ENCODE results near the gene FHL2.

Gene FHL2

GRCh38 chr2:105358593-105358992 is 40.3 kb downstream of the FHL2 start:
- Histone ChIP-seq H3K27me3 (ENCODE audit: control insufficient read depth in 1 of 2, insufficient read depth in 1 of 2, low read length in 2 of 2) (no peaks in the 10 kb centered on the region), H3K4me1 (ENCODE audit: control insufficient read depth, insufficient read depth, low read depth, low read length) (peaks cover 8% of the 10 kb centered on the region), H2AFZ (ENCODE audit: low read depth, low read length) (no peak overlapping the region), H3K14ac (ENCODE audit: low read length in 2 of 2) (no peak overlapping the region), H3K79me1 (replicated peaks; ENCODE audit: low read length, poor library complexity, severe bottlenecking) (peaks cover 8% of the 10 kb centered on the region), H2BK120ac (ENCODE audit: low read depth, low read length) (no peak overlapping the region), H2BK12ac (ENCODE audit: low read length in 2 of 2) (no peak overlapping the region), H4K8ac (ENCODE audit: low read length) (no peak overlapping the region), H3K27ac (ENCODE audit: low read length, poor library complexity, severe bottlenecking) (no peak overlapping the region), H2AK5ac (ENCODE audit: low read length, severe bottlenecking) (no peak overlapping the region), H3K23ac (ENCODE audit: low read length in 2 of 2) (no peak overlapping the region), H3K18ac (ENCODE audit: low read depth in 1 of 2, low read length in 2 of 2) (no peak overlapping the region), H2BK5ac (ENCODE audit: low read depth, low read length, poor library complexity, severe bottlenecking) (no peak overlapping the region), H3K36me3 (ENCODE audit: control insufficient read depth in 1 of 2, insufficient read depth in 2 of 2, low read depth in 1 of 2, low read length in 2 of 2) (peaks cover 32 to 83% of the 10 kb centered on the region in 2 experiments), H3K4me2 (ENCODE audit: low read length, poor library complexity, severe bottlenecking) (no peak overlapping the region), H3K9me3 (ENCODE audit: control insufficient read depth, low read length) (no peaks in the 10 kb centered on the region), H3K4ac (ENCODE audit: low read depth in 1 of 2, low read length in 2 of 2) (no peak overlapping the region), H3K4me3 (ENCODE audit: insufficient read depth in 1 of 2, low read depth in 1 of 2, low read length in 2 of 2) (no peak overlapping the region), H4K91ac (ENCODE audit: low read length) (no peak overlapping the region), H3K9ac (ENCODE audit: low read length) (no peak overlapping the region), H2BK15ac (ENCODE audit: low read depth, poor library complexity, severe bottlenecking) (no peak overlapping the region)
- DNase-seq: no peak
- 98% methylated on average over 6 of the region's 6 CpGs for WGBS

DNA sequence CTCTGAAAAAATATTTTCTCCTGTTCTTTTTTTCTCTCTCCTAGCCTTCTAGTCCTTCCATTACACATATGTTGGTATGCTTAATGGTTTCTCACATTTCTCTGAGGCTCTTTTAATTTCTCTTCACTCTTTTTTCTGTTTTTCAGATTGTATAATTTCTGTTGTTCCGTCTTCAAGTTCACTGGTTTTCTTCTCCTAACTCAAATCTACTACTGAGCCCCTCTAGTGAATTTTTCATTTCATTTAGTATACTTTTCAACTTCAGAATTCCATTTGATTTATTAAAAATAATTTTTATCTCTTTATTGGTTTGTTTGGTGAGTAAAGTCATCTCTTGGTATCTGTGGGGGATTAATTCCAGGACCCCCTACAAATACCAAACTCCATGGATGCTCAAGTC is 41.7 kb downstream of the FHL2 start:
- no peak overlapping the region for H2BK5ac ChIP-seq (ENCODE audit: low read depth, low read length, poor library complexity, severe bottlenecking)
- H3K9me3 ChIP-seq (ENCODE audit: control insufficient read depth, low read length): no peaks in the 10 kb centered on the region
- 100% methylated on average over 1 of the region's 1 CpG for WGBS
- peaks cover 4% of the 10 kb centered on the region for H3K79me1 ChIP-seq (replicated peaks; ENCODE audit: low read length, poor library complexity, severe bottlenecking)
- H4K8ac ChIP-seq (ENCODE audit: low read length): no peak overlapping the region
- no peak overlapping the region for H4K91ac ChIP-seq (ENCODE audit: low read length)
- peaks cover 20 to 77% of the 10 kb centered on the region in 2 experiments for H3K36me3 ChIP-seq (ENCODE audit: control insufficient read depth in 1 of 2, insufficient read depth in 2 of 2, low read depth in 1 of 2, low read length in 2 of 2)
- no peak overlapping the region for H2BK120ac ChIP-seq (ENCODE audit: low read depth, low read length)
- no peaks in the 10 kb centered on the region for H3K27me3 ChIP-seq (ENCODE audit: control insufficient read depth in 1 of 2, insufficient read depth in 1 of 2, low read length in 2 of 2)
- DNase-seq: no peak
- no peak overlapping the region for H2BK15ac ChIP-seq (ENCODE audit: low read depth, poor library complexity, severe bottlenecking)
- H3K9ac ChIP-seq (ENCODE audit: low read length): no peak overlapping the region
- H2BK12ac ChIP-seq (ENCODE audit: low read length in 2 of 2): no peak overlapping the region
- no peak overlapping the region for H3K14ac ChIP-seq (ENCODE audit: low read length in 2 of 2)
- H3K4ac ChIP-seq (ENCODE audit: low read depth in 1 of 2, low read length in 2 of 2): no peak overlapping the region
- H3K27ac ChIP-seq (ENCODE audit: low read length, poor library complexity, severe bottlenecking): no peak overlapping the region
- H3K4me1 ChIP-seq (ENCODE audit: control insufficient read depth, insufficient read depth, low read depth, low read length): peaks cover 3% of the 10 kb centered on the region
- H3K18ac ChIP-seq (ENCODE audit: low read depth in 1 of 2, low read length in 2 of 2): no peak overlapping the region
- no peak overlapping the region for H2AFZ ChIP-seq (ENCODE audit: low read depth, low read length)
- no peak overlapping the region for H3K4me3 ChIP-seq (ENCODE audit: insufficient read depth in 1 of 2, low read depth in 1 of 2, low read length in 2 of 2)
- no peak overlapping the region for H3K23ac ChIP-seq (ENCODE audit: low read length in 2 of 2)
- H3K4me2 ChIP-seq (ENCODE audit: low read length, poor library complexity, severe bottlenecking): no peak overlapping the region
- no peak overlapping the region for H2AK5ac ChIP-seq (ENCODE audit: low read length, severe bottlenecking)

GRCh38 chr2:105344704-105345345 is 54.0 kb downstream of the FHL2 start:
- no peak overlapping the region for H3K27ac ChIP-seq (ENCODE audit: low read length, poor library complexity, severe bottlenecking)
- no peak overlapping the region for H3K14ac ChIP-seq (ENCODE audit: low read length in 2 of 2)
- H3K4me1 ChIP-seq (ENCODE audit: control insufficient read depth, insufficient read depth, low read depth, low read length): no peaks in the 10 kb centered on the region
- no peaks in the 10 kb centered on the region for H3K9me3 ChIP-seq (ENCODE audit: control insufficient read depth, low read length)
- no peak overlapping the region for H2BK12ac ChIP-seq (ENCODE audit: low read length in 2 of 2)
- H3K23ac ChIP-seq (ENCODE audit: low read length in 2 of 2): no peak overlapping the region
- no peak overlapping the region for H4K8ac ChIP-seq (ENCODE audit: low read length)
- no peak overlapping the region for H3K4ac ChIP-seq (ENCODE audit: low read depth in 1 of 2, low read length in 2 of 2)
- no peak overlapping the region for H2AFZ ChIP-seq (ENCODE audit: low read depth, low read length)
- peaks cover 20 to 96% of the 10 kb centered on the region in 2 experiments for H3K36me3 ChIP-seq (ENCODE audit: control insufficient read depth in 1 of 2, insufficient read depth in 2 of 2, low read depth in 1 of 2, low read length in 2 of 2)
- no peak overlapping the region for H2BK15ac ChIP-seq (ENCODE audit: low read depth, poor library complexity, severe bottlenecking)
- H2AK5ac ChIP-seq (ENCODE audit: low read length, severe bottlenecking): no peak overlapping the region
- H3K79me1 ChIP-seq (replicated peaks; ENCODE audit: low read length, poor library complexity, severe bottlenecking): peaks cover 12% of the 10 kb centered on the region
- H3K9ac ChIP-seq (ENCODE audit: low read length): no peak overlapping the region
- no peak overlapping the region for H2BK120ac ChIP-seq (ENCODE audit: low read depth, low read length)
- WGBS: 93% methylated on average over 2 of the region's 4 CpGs
- no peaks in the 10 kb centered on the region for H3K27me3 ChIP-seq (ENCODE audit: control insufficient read depth in 1 of 2, insufficient read depth in 1 of 2, low read length in 2 of 2)
- no peak overlapping the region for H2BK5ac ChIP-seq (ENCODE audit: low read depth, low read length, poor library complexity, severe bottlenecking)
- no peak overlapping the region for H4K91ac ChIP-seq (ENCODE audit: low read length)
- no peak overlapping the region for H3K4me2 ChIP-seq (ENCODE audit: low read length, poor library complexity, severe bottlenecking)
- H3K18ac ChIP-seq (ENCODE audit: low read depth in 1 of 2, low read length in 2 of 2): no peak overlapping the region
- peak; percentile 63 for DNase-seq
- no peak overlapping the region for H3K4me3 ChIP-seq (ENCODE audit: insufficient read depth in 1 of 2, low read depth in 1 of 2, low read length in 2 of 2)

DNA sequence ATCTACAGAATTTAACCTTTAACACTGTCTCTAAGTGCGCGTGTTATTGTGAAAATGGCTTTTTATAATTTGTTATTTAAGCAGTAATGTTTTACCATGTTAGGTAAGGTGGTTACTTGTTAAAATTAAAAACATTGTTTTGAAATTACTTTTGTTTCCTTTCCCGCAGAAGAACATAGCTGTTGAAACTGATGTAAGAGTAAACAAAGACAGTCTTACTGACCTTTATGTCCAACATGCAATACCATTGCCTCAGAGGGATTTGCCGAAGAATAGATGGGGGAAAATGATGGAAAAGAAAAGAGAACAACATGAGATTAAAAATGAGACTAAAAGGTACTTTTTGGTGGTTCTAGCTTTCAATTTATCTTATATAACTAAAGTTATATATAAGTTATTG is 59.4 kb downstream of the FHL2 start:
- H3K36me3 ChIP-seq (ENCODE audit: control insufficient read depth in 1 of 2, insufficient read depth in 2 of 2, low read depth in 1 of 2, low read length in 2 of 2): peaks cover 9 to 56% of the 10 kb centered on the region in 2 experiments
- no peak overlapping the region for H3K4me2 ChIP-seq (ENCODE audit: low read length, poor library complexity, severe bottlenecking)
- H3K18ac ChIP-seq (ENCODE audit: low read depth in 1 of 2, low read length in 2 of 2): no peak overlapping the region
- H3K27ac ChIP-seq (ENCODE audit: low read length, poor library complexity, severe bottlenecking): no peak overlapping the region
- no peak overlapping the region for H4K8ac ChIP-seq (ENCODE audit: low read length)
- no peak overlapping the region for H4K91ac ChIP-seq (ENCODE audit: low read length)
- H3K9me3 ChIP-seq (ENCODE audit: control insufficient read depth, low read length): no peaks in the 10 kb centered on the region
- H3K9ac ChIP-seq (ENCODE audit: low read length): peak overlapping the region; percentile 98
- H2BK12ac ChIP-seq (ENCODE audit: low read length in 2 of 2): no peak overlapping the region
- no peak overlapping the region for H3K14ac ChIP-seq (ENCODE audit: low read length in 2 of 2)
- H2BK5ac ChIP-seq (ENCODE audit: low read depth, low read length, poor library complexity, severe bottlenecking): no peak overlapping the region
- no peak for DNase-seq
- no peak overlapping the region for H2BK15ac ChIP-seq (ENCODE audit: low read depth, poor library complexity, severe bottlenecking)
- no peak overlapping the region for H3K4ac ChIP-seq (ENCODE audit: low read depth in 1 of 2, low read length in 2 of 2)
- H2AFZ ChIP-seq (ENCODE audit: low read depth, low read length): no peak overlapping the region
- no peak overlapping the region for H2BK120ac ChIP-seq (ENCODE audit: low read depth, low read length)
- H3K4me1 ChIP-seq (ENCODE audit: control insufficient read depth, insufficient read depth, low read depth, low read length): peaks cover 3% of the 10 kb centered on the region
- 83% methylated on average over 2 of the region's 4 CpGs for whole genome bisulfite sequencing
- H2AK5ac ChIP-seq (ENCODE audit: low read length, severe bottlenecking): no peak overlapping the region
- H3K4me3 ChIP-seq (ENCODE audit: insufficient read depth in 1 of 2, low read depth in 1 of 2, low read length in 2 of 2): peak overlapping the region in 1 of 2 experiments; percentile 95
- H3K23ac ChIP-seq (ENCODE audit: low read length in 2 of 2): no peak overlapping the region
- H3K27me3 ChIP-seq (ENCODE audit: control insufficient read depth in 1 of 2, insufficient read depth in 1 of 2, low read length in 2 of 2): no peaks in the 10 kb centered on the region
- H3K79me1 ChIP-seq (replicated peaks; ENCODE audit: low read length, poor library complexity, severe bottlenecking): peaks cover 10% of the 10 kb centered on the region
